K562 (cell line): ENCODE data around the gene PRKAR1B. TPM values are rescaled to one million over a fixed set of nuclear protein-coding genes. Genes with fewer than 3 reads are reported as not detected.

Experiments
- ATAC-seq: fragments of 200-7000 bp; cut with Tn5 transposase; 3 replicates; pipeline ENCODE4 v1.9.1; 2020; ENCODE audit warnings: moderate library complexity
- BruUV-seq: library from RNA; stranded (reverse); fragments of 400-500 nt; replicated peaks from 2 replicates; lab custom pipeline; 2021; lab: Mats Ljungman, UMichigan
- CTCF ChIA-PET: fragments of 300-600 bp; formaldehyde crosslinking; extraction: SDS; loops from one replicate; lab custom pipeline; 2021; ENCODE audit warnings: low intra/inter-chr PET ratio; lab: Yijun Ruan, JAX
- POLR2A ChIA-PET: fragments of 300-600, 350-650 bp; sonication (Branson Sonifier 250); formaldehyde crosslinking; extraction: SDS; loops from one replicate; lab custom pipeline; 2021; ENCODE audit warnings: antibody characterized with exemption, inconsistent platforms; lab: Yijun Ruan, JAX
- DNase-seq, 4 experiments: peaks; one replicate each; pipeline versions ENCODE4 v3.0.0 to v3.0.0-alpha.2; 2011 to 2018; ENCODE audit warnings: low spot score in 3 of 4, mixed read lengths in 3 of 4; ENCODE audit errors: extremely low read depth in 1 of 4
- FAIRE-seq: peaks from 2 replicates; lab custom pipeline; 2011; peaks lifted over from hg19 to GRCh38; lab: Jason Lieb, UNC
- H2AFZ ChIP-seq: 2 replicates; pipeline ENCODE4 v1.6.0; 2011; ENCODE audit warnings: low read depth, low read length, control low read depth, inconsistent platforms
- H3K27ac ChIP-seq: fragments of 200-600 bp; 3 replicates; pipeline ENCODE4 v1.8.0; 2011; ENCODE audit warnings: low read depth, mild to moderate bottlenecking, control low read depth, inconsistent platforms, low read length, moderate library complexity, mixed read lengths; ENCODE audit errors: extremely low read depth
- H3K27me3 ChIP-seq, 2 experiments: fragments of 300-600 bp in 1 of 2; 2 replicates in 1 of 2; 3 replicates in 1 of 2; pipeline versions ENCODE4 v1.6.0 to v1.8.0; 2011; ENCODE audit warnings: inconsistent platforms in 2 of 2, low read length in 2 of 2, mild to moderate bottlenecking in 1 of 2, mixed read lengths in 1 of 2, moderate library complexity in 1 of 2; ENCODE audit not compliant: control insufficient read depth in 2 of 2, insufficient read depth in 2 of 2
- H3K36me3 ChIP-seq: fragments of 300-600 bp; 3 replicates; pipeline ENCODE4 v1.8.0; 2011; ENCODE audit warnings: mild to moderate bottlenecking, low read length, inconsistent platforms; ENCODE audit not compliant: control insufficient read depth, insufficient read depth
- H3K4me1 ChIP-seq, 2 experiments: fragments of 200-600 bp in 1 of 2; replicated peaks in 1 of 2; 2 replicates in 1 of 2; 3 replicates in 1 of 2; pipeline versions ENCODE4 v1.5.1 to v1.8.0; 2011; ENCODE audit warnings: inconsistent platforms in 2 of 2, low read length in 2 of 2, mild to moderate bottlenecking in 1 of 2, mixed read lengths in 1 of 2, moderate library complexity in 1 of 2; ENCODE audit not compliant: control insufficient read depth in 2 of 2, insufficient read depth in 2 of 2
- H3K4me2 ChIP-seq: 2 replicates; pipeline ENCODE4 v1.6.1; 2011; ENCODE audit warnings: low read length, control low read depth, inconsistent platforms, mixed read lengths; ENCODE audit not compliant: insufficient read depth
- H3K4me3 ChIP-seq: fragments of 200-600 bp; sonication (generic), shearing (Covaris generic); 2 replicates; pipeline ENCODE4 v1.5.1; 2016; ENCODE audit warnings: control low read depth, inconsistent platforms
- H3K79me2 ChIP-seq: fragments of 200-600 bp; 3 replicates; pipeline ENCODE4 v1.8.0; 2011; ENCODE audit warnings: low read length, inconsistent platforms; ENCODE audit not compliant: control insufficient read depth, insufficient read depth
- H3K9ac ChIP-seq, 2 experiments: 2 replicates each; pipeline versions ENCODE4 v1.6.0 to v1.6.1; 2011; ENCODE audit warnings: low read depth in 2 of 2, low read length in 2 of 2, control low read depth in 1 of 2, inconsistent platforms in 1 of 2, mild to moderate bottlenecking in 1 of 2, mixed read lengths in 1 of 2; ENCODE audit not compliant: insufficient read depth in 1 of 2
- H3K9me1 ChIP-seq: one replicate; pipeline ENCODE4 v1.6.0; 2011; ENCODE audit warnings: inconsistent platforms, mild to moderate bottlenecking, low read length, moderate library complexity; ENCODE audit not compliant: control insufficient read depth, insufficient read depth
- H3K9me3 ChIP-seq: replicated peaks from 2 replicates; pipeline ENCODE4 v1.5.1; 2011; ENCODE audit warnings: low read depth, low read length, inconsistent platforms; ENCODE audit not compliant: control insufficient read depth, insufficient read depth
- H4K20me1 ChIP-seq: replicated peaks from 2 replicates; pipeline ENCODE4 v1.6.1; 2011; ENCODE audit warnings: low read length, inconsistent platforms, mixed read lengths; ENCODE audit not compliant: control insufficient read depth, insufficient read depth
- ASH1L ChIP-seq: fragments of 450-650 bp; IDR thresholded peaks from 2 replicates; pipeline ENCODE4 v1.6.1; 2018; ENCODE audit warnings: borderline replicate concordance, mild to moderate bottlenecking, low read depth; ENCODE audit not compliant: partially characterized antibody
- MNT ChIP-seq, 2 experiments: fragments of 450-650 bp; conservative IDR thresholded peaks; 2 replicates each; pipeline ENCODE4 v1.6.1; 2017; ENCODE audit warnings: mild to moderate bottlenecking in 2 of 2, moderate library complexity in 2 of 2
- NCOR1 ChIP-seq: fragments of 450-650 bp; IDR thresholded peaks from 2 replicates; pipeline ENCODE4 v1.6.1; 2016; ENCODE audit warnings: mild to moderate bottlenecking, moderate library complexity
- PATZ1 ChIP-seq: fragments of 250-450 bp; sonication (Bioruptor Pico); IDR thresholded peaks from 2 replicates; pipeline ENCODE4 v1.5.0; 2020; ENCODE audit warnings: mild to moderate bottlenecking, borderline replicate concordance
- PTBP1 ChIP-seq: fragments of 200-400 bp; formaldehyde crosslinking; IDR thresholded peaks from 2 replicates; pipeline ENCODE4 v1.6.1; 2017; ENCODE audit warnings: low read depth, low read length
- RB1 ChIP-seq: fragments of 450-650 bp; IDR thresholded peaks from 2 replicates; pipeline ENCODE4 v1.6.1; 2017; ENCODE audit warnings: low read depth, mild to moderate bottlenecking
- ZBTB43 ChIP-seq: sonication (generic); formaldehyde crosslinking; IDR thresholded peaks from 2 replicates; pipeline ENCODE4 v1.8.0; 2023; ENCODE audit warnings: mild to moderate bottlenecking, missing genetic modification reagents
- ZNF12 ChIP-seq: sonication (generic); formaldehyde crosslinking; IDR thresholded peaks from 2 replicates; pipeline ENCODE4 v1.4.0; 2020; ENCODE audit warnings: mild to moderate bottlenecking, missing genetic modification reagents
- ZNF217 ChIP-seq: sonication (generic); formaldehyde crosslinking; IDR thresholded peaks from 2 replicates; pipeline ENCODE4 v1.8.0; 2022; ENCODE audit warnings: mild to moderate bottlenecking, missing genetic modification reagents
- ZNF444 ChIP-seq: fragments of 250-450 bp; sonication (Bioruptor Pico); IDR thresholded peaks from 2 replicates; pipeline ENCODE4 v1.4.0; 2020; ENCODE audit warnings: mild to moderate bottlenecking, moderate library complexity
- WGBS: fragments of 100-300 bp; shearing (Covaris generic); methylation state at CpG from one replicate; pipeline ENCODE4 v1.1.6; 2016; ENCODE audit warnings: low coverage, mixed read lengths; ENCODE audit not compliant: insufficient coverage; ENCODE audit errors: missing lambda C conversion rate; 5-methylcytosine and 5-hydroxymethylcytosine counted together
- in situ Hi-C: fragments of 300-500 bp; cut with MboI; formaldehyde crosslinking; loops from 4 replicates; pipeline ENCODE4 v1.15.0; 2018; ENCODE audit warnings: inconsistent platforms, mixed read lengths
- intact Hi-C: fragments of 100-400 bp; cut with micrococcal nuclease; formaldehyde crosslinking; loops from 2 replicates; pipeline ENCODE4 v1.14.2; 2022
- polyA plus RNA-seq, 8 experiments: library from polyadenylated mRNA; depleted of rRNA in 4 of 8; stranded (reverse) in 5 of 8; unstranded in 3 of 8; fragments of >200 nt; fragmentation: Nextera tagmentation in 2 of 8; fragmentation: Illumina TruSeq in 1 of 8; extraction: Ambion mirVana in 2 of 8; extraction: Trizol in 1 of 8; gene quantifications; 2 replicates each; pipeline versions ENCODE4 v1.2.1 to v1.2.3, GENCODE V29; 2011 to 2014; ENCODE audit warnings: inconsistent platforms in 1 of 8, missing spikeins in 1 of 8
- total RNA-seq, 7 experiments: library from RNA; depleted of rRNA in 6 of 7; stranded (reverse); fragments of >200 nt in 6 of 7; fragmentation: Illumina TruSeq in 2 of 7; extraction: Trizol in 2 of 7; gene quantifications; 2 replicates each; pipeline versions ENCODE4 v1.2.1 to v1.2.3, GENCODE V29; 2011 to 2021; ENCODE audit warnings: low replicate concordance in 1 of 7

Gene PRKAR1B
- total and polyA plus RNA-seq, 9 of the 15 experiments (the other 6 are each of a cell fraction or from before 2014, with no cell fraction given) = 0.99 to 30.5 (median 12.7) TPM

DNA sequence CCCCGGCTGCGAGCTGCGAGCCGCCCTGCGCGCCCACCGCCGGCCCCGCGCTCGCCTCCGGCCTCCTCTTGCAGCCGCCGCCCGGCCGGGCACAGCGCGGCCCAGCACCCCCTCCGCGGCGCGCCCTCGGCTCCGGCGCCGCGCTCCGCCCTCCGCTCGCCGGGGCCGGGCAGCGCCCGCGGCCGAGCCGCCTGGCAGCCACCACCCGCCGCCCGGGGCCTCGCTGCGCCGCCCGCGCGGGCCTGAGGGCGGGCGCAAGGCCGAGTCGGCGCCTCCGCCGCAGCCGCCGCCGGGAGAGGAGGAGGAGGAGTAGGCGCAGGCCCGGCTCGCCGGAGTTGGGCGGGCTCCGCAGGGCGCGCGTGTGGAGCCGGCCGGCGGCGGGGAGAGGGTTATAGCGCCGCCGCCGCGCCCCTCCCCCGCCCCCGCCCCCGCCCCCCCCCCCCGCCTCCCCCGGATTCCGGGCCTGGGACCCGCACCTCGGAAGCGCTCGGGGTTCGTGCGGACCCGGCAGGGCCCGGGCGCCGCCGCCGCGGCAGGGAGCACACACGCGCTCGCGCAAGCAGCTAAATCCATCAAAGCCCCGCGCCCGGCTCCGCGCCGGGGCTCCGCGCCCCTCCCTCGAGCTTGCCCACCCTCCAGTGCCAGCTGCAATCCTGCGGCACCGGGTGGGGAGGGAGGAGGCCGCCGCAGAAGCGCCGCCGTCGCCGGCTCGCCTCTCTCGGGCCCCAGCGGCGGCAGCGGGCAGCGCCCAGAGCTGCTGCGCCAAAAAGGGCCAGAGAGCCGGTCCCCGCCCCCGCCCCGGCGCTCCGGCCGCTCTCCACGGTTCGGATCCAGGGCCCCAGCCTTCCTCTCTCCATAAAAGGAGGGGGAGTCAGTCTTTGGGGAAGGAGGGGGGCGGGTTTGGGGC lies 207.3 kb downstream of the PRKAR1B start, which contains the start of gene PDGFA (continued):
- TF ChIP-seq MNT (conservative IDR thresholded peaks at IDR 0.05) = no peak
- no peak for TF ChIP-seq ZNF444 (CRISPR knock-in tag)

- Histone ChIP-seq H3K27ac (no peak overlapping the region), H3K36me3 (no peaks in the 10 kb centered on the region), H2AFZ (peak overlapping the region; percentile 38; the same call in 1 of the 2 replicates), H3K9me3 (no peaks in the 10 kb centered on the region), H4K20me1 (peaks cover 13% of the 10 kb centered on the region; the same call in 1 of the 2 replicates), H3K27me3 (peaks cover 0 to 12% of the 10 kb centered on the region in 2 experiments; a peak in 2 of 5 replicates), H3K4me3 (peak overlapping the region; percentile 48), H3K4me1 (peaks cover 9 to 71% of the 10 kb centered on the region in 2 experiments), H3K4me2 (peak overlapping the region; percentile 56), H3K9ac (peak overlapping the region in 1 of 2 experiments; percentile 80; a peak in 2 of 4 replicates), H3K79me2 (peaks cover 7% of the 10 kb centered on the region; the same call in 1 of the 3 replicates), H3K9me1 (no peaks in the 10 kb centered on the region)
- in situ Hi-C loops = no loop called here
- no TSS peak for BruUV-seq
- under 1% methylated on average over 31 of the region's 93 CpGs for WGBS
- FAIRE-seq = no peak
- ChIA-PET CTCF (no interaction called here), POLR2A (interaction anchor here (0.7 to 0.9 kb wide), 2 partner anchors 20 to 434 kb away, joined by 3 read pairs; no protein-coding TSS in a partner anchor)
- DNase-seq = peak; percentile 73 to 80 (median 76)
- ATAC-seq = peak; percentile 43
- intact Hi-C loops = loop anchor here (5.0 kb wide), 1 partner anchor 118 kb away; no protein-coding TSS in a partner anchor
- TF ChIP-seq PTBP1 = no peak
- TF ChIP-seq ZNF12 (CRISPR knock-in tag) = 0 out of 2 replicates have a peak, but pooled peaks have one; percentile 37
- no peak for TF ChIP-seq PATZ1
- no peak for TF ChIP-seq ZNF217
- TF ChIP-seq ZBTB43 (CRISPR knock-in tag) = no peak
- no peak for TF ChIP-seq ASH1L
- TF ChIP-seq NCOR1 = no peak
- no peak for TF ChIP-seq RB1
Observed at GRCh38 chr7:518630-519483, 208.2 kb downstream of the PRKAR1B start.
